Activated T-cell treated with anti-CD3 and anti-CD28 coated beads, Interleukin-2, amount 50 U/mL, for 72 hours (primary cell): Measurements from ENCODE around the gene PEPD. TPM values are rescaled to one million over a fixed set of nuclear protein-coding genes. Genes with fewer than 3 reads are reported as not detected.

Source experiments
- ATAC-seq, 2 donors: fragments of 150-1000 bp; cut with Tn5 transposase; replicated peaks in 1 of 2; 2 replicates each; pipeline ENCODE4 v1.10.0; 2021; ENCODE audit warnings: moderate library complexity in 2 of 2, mild to moderate bottlenecking in 1 of 2
- DNase-seq, 2 donors: peaks; one replicate each; pipeline ENCODE4 v3.0.0; 2021 to 2022; ENCODE audit warnings: mixed read lengths in 1 of 2
- H3K27ac Mint-ChIP-seq: one replicate; pipeline ENCODE4 v1.8.0; 2022; ENCODE audit warnings: mild to moderate bottlenecking, moderate library complexity, mixed read lengths
- H3K27me3 Mint-ChIP-seq: one replicate; pipeline ENCODE4 v1.8.0; 2022; ENCODE audit warnings: low read depth, mixed read lengths
- H3K36me3 Mint-ChIP-seq, 2 donors: one replicate each; pipeline ENCODE4 v1.8.0; 2022; ENCODE audit warnings: mixed read lengths in 2 of 2, mild to moderate bottlenecking in 1 of 2; ENCODE audit not compliant: insufficient read depth in 2 of 2
- H3K4me1 Mint-ChIP-seq: one replicate; pipeline ENCODE4 v1.8.0; 2022; ENCODE audit warnings: low read depth, mixed read lengths
- H3K4me3 Mint-ChIP-seq, 2 donors: one replicate each; pipeline ENCODE4 v1.8.0; 2022; ENCODE audit warnings: mild to moderate bottlenecking in 2 of 2, mixed read lengths in 2 of 2, moderate library complexity in 2 of 2
- H3K9me3 Mint-ChIP-seq, 2 donors: one replicate each; pipeline ENCODE4 v1.8.0; 2022; ENCODE audit warnings: mixed read lengths in 2 of 2
- total RNA-seq, 2 donors: library from RNA; stranded (reverse); gene quantifications; one replicate each; pipeline ENCODE4 v1.2.3, GENCODE V29; 2022

PEPD gene
- total RNA-seq, 2 donors from 2014 or later: 19.8 to 21.1 TPM

DNA sequence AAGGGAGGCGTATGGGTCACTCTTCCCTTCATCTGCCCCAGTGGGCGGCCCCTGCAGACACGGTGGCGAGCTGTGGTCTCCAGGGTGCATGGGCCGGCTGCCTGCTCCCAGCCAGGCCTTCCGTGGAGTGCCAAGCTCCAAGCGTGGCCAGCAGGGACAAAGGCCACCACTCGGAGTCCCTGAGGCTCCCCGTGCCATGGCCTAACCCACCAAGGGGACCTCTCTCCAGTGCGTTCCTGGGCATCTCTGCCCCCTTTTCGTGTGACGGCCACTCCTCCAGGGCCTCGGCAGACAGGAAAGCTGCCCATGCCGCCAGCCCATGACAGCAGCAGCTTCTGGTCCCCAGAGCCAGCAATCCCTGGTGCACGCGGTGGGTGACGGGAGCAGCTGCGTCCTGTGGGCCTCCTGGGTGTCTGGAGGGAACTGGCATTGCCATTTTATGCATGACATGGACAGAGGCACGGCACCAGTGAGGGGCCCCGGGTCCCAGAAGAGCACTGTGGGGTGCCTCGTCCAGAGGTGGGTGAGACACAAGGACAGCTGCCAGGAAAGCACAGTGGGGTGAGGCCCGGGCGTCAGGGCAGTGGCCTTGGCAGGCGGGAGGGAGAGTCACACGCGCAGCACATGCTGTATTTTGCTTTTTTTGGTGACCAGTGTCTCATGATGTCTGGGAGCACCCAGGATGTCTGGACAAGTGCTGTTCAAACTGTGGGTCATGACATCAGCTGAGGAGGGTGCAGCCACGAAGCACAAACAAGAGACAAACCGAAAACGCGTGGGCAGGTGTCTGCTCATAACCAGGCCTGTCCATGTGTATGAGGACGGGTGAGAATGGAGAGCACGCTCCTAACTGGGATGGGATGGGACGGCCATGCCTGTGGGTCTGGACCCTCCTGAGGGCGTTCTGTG, 115.8 kb downstream of the PEPD start:
- Mint-ChIP-seq H3K27ac (no peak overlapping the region), H3K27me3 (no peaks in the 10 kb centered on the region), H3K36me3 (no peaks in the 10 kb centered on the region), H3K4me3 (no peak overlapping the region), H3K4me1 (peaks cover 6% of the 10 kb centered on the region), H3K9me3 (no peaks in the 10 kb centered on the region)
- ATAC-seq (peak; percentile 27 to 45), DNase-seq (peak; percentile 16 to 35)

DNA sequence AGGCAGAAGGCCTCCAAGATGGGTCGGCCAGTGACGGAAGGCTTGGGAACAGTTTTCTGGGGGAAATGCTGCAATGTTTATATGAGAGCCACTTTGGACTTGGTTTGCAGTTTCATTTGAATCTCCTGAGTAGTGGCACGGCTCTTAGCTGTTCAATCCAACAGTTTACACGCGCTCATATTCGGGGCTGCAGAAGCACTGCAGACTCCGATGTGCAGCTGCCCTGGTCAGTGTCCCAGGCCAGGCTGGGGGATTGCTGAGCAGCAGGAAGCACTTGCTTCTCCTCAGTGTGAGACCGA, 116.4 kb downstream of the PEPD start:
- peaks cover 6% of the 10 kb centered on the region for H3K4me1 Mint-ChIP-seq
- ATAC-seq: no peak
- H3K9me3 Mint-ChIP-seq: no peaks in the 10 kb centered on the region
- H3K4me3 Mint-ChIP-seq: no peak overlapping the region
- DNase-seq: no peak
- no peaks in the 10 kb centered on the region for H3K27me3 Mint-ChIP-seq
- H3K27ac Mint-ChIP-seq: no peak overlapping the region
- no peaks in the 10 kb centered on the region for H3K36me3 Mint-ChIP-seq

DNA sequence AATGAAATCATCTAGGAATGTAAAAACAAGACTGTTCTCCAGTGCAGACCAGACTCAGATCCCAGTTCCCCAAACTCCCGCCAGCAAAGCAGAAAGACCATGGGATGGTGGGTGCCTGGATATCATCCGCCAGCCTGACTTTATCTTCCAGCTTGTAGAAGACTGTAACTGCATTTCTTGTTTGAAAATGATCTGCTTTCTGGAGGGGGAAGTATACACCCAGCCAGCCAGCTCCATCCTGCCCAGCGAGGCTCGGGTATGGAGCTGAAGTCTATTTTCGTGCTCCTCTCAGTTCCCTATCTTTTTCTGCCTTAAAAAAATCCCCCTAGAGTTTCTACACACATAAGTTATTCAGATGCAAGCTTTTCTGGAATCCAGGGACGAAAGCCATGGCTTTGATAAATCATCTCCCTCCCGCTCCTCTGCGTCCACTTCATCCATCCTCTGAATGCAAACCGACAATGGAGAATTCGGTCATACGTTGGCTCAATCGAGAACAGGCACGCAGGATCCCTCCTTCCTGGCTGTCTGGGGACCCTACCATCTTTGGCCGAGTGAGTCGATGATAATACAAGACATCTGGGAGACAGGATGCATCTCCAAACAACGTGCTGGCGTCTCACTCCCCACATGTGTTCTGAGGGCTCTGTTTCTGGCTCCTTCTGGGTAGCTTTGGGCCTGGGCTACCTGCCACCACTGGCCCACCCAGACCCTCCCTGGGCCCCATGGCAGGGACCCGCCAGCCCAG, 116.9 kb downstream of the PEPD start:
- Mint-ChIP-seq H3K4me1 (peaks cover 6% of the 10 kb centered on the region), H3K27ac (no peak overlapping the region), H3K4me3 (no peak overlapping the region), H3K27me3 (no peaks in the 10 kb centered on the region), H3K9me3 (no peaks in the 10 kb centered on the region), H3K36me3 (no peaks in the 10 kb centered on the region)
- ATAC-seq: no peak
- no peak for DNase-seq

GRCh38 chr19:33403973-33404304, 117.7 kb downstream of the PEPD start:
- H3K4me1 Mint-ChIP-seq: peaks cover 6% of the 10 kb centered on the region
- ATAC-seq (no peak), DNase-seq (no peak)
- no peak overlapping the region for H3K27ac Mint-ChIP-seq
- no peaks in the 10 kb centered on the region for H3K9me3 Mint-ChIP-seq
- no peaks in the 10 kb centered on the region for H3K27me3 Mint-ChIP-seq
- no peak overlapping the region for H3K4me3 Mint-ChIP-seq
- H3K36me3 Mint-ChIP-seq: no peaks in the 10 kb centered on the region

GRCh38 chr19:33403221-33403972, 118.2 kb downstream of the PEPD start:
- DNase-seq: no peak
- H3K4me3 Mint-ChIP-seq: no peak overlapping the region
- no peak overlapping the region for H3K27ac Mint-ChIP-seq
- H3K9me3 Mint-ChIP-seq: no peaks in the 10 kb centered on the region
- H3K36me3 Mint-ChIP-seq: no peaks in the 10 kb centered on the region
- H3K4me1 Mint-ChIP-seq: peaks cover 6% of the 10 kb centered on the region
- no peak for ATAC-seq
- H3K27me3 Mint-ChIP-seq: no peaks in the 10 kb centered on the region

GRCh38 chr19:33402421-33403220, 119.0 kb downstream of the PEPD start:
- Mint-ChIP-seq H3K4me3 (no peak overlapping the region), H3K27ac (no peak overlapping the region), H3K9me3 (no peaks in the 10 kb centered on the region), H3K27me3 (no peaks in the 10 kb centered on the region), H3K4me1 (peaks cover 6% of the 10 kb centered on the region), H3K36me3 (no peaks in the 10 kb centered on the region)
- ATAC-seq: no peak
- DNase-seq: no peak

DNA sequence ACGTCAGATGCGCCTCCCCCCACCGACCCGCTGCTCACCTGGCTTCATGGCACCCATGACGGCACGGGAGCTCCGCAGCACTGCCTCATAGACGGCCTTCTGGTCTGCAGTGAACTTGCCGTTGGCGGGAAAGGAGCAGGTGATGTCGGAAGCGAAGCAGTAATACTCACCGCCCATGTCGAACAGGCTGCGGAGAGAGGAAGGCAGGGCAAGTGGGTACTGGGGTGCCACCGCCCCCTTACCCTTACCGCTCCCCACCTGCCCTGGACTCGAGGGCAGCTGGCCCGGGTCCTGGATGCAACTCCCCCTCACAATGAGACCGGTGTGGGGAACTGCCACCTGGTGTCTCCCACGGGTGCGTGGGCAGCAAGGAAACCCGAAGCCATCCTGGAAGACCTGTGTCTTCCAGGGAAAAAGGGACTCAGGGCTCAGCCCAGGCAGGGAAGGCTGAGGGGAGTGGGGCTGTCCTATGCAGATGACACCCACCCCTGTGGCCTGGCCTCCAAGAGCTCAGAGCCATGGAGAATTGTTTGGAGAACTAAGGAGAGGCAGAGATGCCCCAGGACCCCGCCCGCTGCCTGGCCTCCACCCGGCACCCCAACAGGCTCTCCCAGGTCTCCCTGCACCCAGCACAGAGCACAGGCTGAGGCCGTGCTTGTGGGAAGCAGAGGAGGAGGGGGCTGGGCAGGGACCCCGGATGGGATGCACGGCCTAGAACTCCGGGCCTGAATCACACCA, 119.7 kb downstream of the PEPD start:
- Mint-ChIP-seq H3K27me3 (no peaks in the 10 kb centered on the region), H3K9me3 (no peaks in the 10 kb centered on the region), H3K4me3 (no peak overlapping the region), H3K4me1 (peaks cover 6% of the 10 kb centered on the region), H3K36me3 (no peaks in the 10 kb centered on the region), H3K27ac (no peak overlapping the region)
- DNase-seq (no peak), ATAC-seq (no peak)

DNA sequence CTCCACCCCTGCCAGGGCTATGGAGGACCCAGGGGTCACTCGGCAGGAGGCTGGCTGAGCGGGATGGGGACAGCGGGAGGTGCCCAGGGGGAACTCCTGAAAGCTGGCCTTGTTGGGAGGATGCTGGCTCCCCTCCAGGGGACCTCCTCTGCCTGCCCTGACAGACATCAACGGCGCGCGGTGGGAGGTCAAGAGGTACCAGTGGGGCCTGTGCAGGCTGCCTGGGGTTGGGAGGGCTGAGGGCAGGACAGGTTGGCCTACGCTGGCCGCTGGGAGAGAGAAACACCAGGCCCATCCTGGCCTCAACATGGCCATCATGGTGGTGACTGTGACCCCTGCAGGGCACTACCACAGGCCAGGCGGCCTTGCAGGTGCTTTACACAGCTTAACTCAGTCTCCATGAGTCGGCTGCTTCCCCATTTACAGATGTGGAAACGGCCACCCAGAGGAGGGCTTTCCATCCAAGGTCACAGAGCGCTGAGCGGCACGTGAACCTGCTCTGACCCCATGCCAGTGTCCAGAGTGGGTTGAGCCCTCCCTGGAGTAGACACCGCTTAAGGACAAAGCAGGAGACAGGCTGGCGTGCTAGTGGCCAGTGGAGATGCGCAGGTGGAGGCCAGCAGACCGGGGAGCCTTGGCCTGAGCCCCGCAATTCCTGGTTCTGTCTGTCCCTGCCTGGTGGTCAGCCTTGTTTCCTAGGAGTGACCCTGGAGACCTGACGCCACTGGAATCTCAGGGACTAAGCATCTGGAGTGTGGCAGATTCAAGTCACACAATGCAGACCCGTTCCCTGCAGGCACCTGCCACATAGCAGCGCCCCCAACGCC, 120.5 kb downstream of the PEPD start:
- DNase-seq: no peak
- Mint-ChIP-seq H3K36me3 (no peaks in the 10 kb centered on the region), H3K4me3 (no peak overlapping the region), H3K9me3 (no peaks in the 10 kb centered on the region), H3K4me1 (peaks cover 3% of the 10 kb centered on the region), H3K27me3 (no peaks in the 10 kb centered on the region), H3K27ac (no peak overlapping the region)
- no peak for ATAC-seq

- H3K4me1 Mint-ChIP-seq: no peaks in the 10 kb centered on the region
- no peak overlapping the region for H3K27ac Mint-ChIP-seq
- no peak overlapping the region for H3K4me3 Mint-ChIP-seq
- no peaks in the 10 kb centered on the region for H3K27me3 Mint-ChIP-seq
- H3K36me3 Mint-ChIP-seq: no peaks in the 10 kb centered on the region
- ATAC-seq: no peak
- no peaks in the 10 kb centered on the region for H3K9me3 Mint-ChIP-seq
- no peak for DNase-seq
These were observed 121.6 kb downstream of the PEPD start for GRCh38 chr19:33399745-33400681.

DNA sequence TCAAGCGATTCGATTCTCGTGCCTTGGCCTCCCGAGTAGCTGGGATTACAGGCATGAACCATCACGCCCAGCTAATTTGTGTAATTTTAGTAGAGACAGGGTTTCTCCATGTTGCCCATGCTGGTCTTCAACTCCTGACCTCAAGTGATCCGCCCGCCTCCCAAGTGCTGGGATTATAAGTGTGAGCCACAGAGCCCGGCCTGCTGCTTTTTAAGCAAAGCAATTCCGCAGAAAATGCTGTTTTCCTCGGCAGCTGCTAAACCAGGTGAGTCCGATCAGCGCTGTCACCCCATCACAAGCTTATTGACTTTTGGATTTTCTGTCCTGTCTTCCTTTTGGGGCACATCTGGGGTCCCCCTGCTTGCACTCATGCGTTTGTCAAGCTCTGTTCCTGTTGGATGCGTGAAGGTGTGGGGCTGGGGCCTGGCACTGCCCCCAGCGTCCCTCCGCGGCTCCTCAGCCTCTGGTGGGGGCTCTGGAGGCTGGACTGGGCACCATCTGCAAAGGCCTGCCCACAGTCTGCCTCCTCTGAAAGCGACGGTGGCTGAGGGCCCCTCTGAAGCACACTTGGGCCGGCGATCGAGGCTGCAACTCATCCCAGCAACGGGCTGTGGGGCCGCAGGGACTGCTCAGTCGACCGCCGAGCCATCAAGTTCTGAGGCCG, 122.4 kb downstream of the PEPD start:
- Mint-ChIP-seq H3K27me3 (no peaks in the 10 kb centered on the region), H3K4me3 (no peak overlapping the region), H3K9me3 (no peaks in the 10 kb centered on the region), H3K36me3 (no peaks in the 10 kb centered on the region), H3K27ac (no peak overlapping the region), H3K4me1 (no peaks in the 10 kb centered on the region)
- DNase-seq: no peak
- ATAC-seq: no peak
